Uterus (tissue), 2 donors: Measurements from ENCODE around the gene FLNB.

Source experiments
- POLR2A ChIP-seq, 2 donors: fragments of 450-650 bp; IDR thresholded peaks; one replicate each; pipeline ENCODE4 v1.6.1; 2016; ENCODE audit warnings: antibody characterized with exemption in 2 of 2, mild to moderate bottlenecking in 1 of 2, moderate library complexity in 1 of 2
- TF ChIP-seq, protein P1 (sequence below), 4 experiments: fragments of 200-600 bp in 2 of 4; fragments of 450-650 bp in 2 of 4; sonication (generic) in 2 of 4; IDR thresholded peaks; one replicate each; pipeline ENCODE4 v1.5.1; 2016 to 2019; ENCODE audit warnings: antibody characterized with exemption in 4 of 4, mild to moderate bottlenecking in 2 of 4, moderate library complexity in 1 of 4

GRCh38 chr3:58216496-58217195 is 208.4 kb downstream of the FLNB start:
- TF ChIP-seq, protein P1, sequence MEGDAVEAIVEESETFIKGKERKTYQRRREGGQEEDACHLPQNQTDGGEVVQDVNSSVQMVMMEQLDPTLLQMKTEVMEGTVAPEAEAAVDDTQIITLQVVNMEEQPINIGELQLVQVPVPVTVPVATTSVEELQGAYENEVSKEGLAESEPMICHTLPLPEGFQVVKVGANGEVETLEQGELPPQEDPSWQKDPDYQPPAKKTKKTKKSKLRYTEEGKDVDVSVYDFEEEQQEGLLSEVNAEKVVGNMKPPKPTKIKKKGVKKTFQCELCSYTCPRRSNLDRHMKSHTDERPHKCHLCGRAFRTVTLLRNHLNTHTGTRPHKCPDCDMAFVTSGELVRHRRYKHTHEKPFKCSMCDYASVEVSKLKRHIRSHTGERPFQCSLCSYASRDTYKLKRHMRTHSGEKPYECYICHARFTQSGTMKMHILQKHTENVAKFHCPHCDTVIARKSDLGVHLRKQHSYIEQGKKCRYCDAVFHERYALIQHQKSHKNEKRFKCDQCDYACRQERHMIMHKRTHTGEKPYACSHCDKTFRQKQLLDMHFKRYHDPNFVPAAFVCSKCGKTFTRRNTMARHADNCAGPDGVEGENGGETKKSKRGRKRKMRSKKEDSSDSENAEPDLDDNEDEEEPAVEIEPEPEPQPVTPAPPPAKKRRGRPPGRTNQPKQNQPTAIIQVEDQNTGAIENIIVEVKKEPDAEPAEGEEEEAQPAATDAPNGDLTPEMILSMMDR (IDR thresholded peaks at IDR 0.05) = no peak
- no peak for TF ChIP-seq POLR2A (IDR thresholded peaks at IDR 0.05)
